Measurements from ENCODE around the gene ZNF407.
"Not testable (repeated sequence)": the region's sequence is repeated elsewhere in the genome, so short reads cannot be mapped to it uniquely, and the experiment has no call there.

The ZNF407 gene

DNA sequence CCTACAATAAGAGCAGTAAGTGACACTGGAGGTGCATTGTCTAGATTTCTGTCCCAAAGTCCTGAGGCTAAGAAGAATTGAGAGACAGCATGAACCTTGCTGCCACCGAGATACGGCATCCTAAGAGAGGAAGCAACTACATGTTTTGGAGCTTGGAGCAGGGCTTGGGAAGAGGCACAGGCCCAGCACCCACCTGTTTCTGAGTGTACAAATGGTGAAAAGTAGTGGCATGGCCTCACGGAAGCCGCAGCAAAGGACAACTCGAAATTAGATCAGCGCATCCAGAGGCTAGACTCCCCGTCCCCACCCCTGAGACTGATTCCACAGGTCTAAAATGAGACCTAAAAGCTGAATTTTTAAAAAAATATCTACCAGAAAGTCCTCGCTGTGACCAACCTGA lies 483.8 kb downstream of the ZNF407 start:
- no peak for DNase-seq

DNA sequence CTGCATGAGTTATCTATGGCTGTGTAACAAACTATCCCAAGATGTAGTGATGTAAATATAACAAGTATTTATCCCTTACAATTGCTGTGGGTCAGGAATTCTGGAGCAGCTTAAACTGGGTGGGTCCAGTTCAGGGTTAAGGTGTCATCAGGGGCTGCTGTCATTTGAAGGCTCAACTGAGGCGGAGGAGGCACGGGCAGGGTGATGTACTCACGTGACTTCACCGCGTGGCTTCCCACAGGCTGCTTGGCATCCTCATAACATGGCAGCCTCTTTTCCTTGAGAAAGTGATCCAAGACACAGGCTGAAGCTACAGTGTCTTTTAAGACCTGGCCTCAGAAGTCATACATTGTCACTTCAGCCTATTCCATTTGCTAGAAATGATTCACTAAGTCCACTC lies 485.5 kb downstream of the ZNF407 start:
- no peak for DNase-seq

DNA sequence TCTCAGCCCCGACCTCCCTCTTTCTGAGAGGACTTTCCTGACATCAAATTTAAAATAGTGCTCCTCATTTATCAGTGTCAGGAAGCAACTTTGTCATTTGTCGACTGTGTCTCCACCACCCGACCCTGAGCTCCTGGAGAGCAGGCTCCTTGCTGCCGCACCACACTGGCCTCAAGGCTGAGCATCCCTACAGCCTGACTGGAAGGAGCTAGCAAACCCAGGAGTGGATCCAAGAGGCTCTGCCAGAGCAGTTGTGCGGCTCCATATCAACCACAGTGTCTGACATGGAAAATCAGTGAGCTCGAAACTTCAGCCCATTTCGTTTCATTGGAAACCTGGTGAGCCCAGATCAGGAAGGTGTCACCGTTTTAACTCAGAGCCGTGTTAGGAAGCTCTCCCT lies 486.1 kb downstream of the ZNF407 start:
- DNase-seq, result no peak

DNA sequence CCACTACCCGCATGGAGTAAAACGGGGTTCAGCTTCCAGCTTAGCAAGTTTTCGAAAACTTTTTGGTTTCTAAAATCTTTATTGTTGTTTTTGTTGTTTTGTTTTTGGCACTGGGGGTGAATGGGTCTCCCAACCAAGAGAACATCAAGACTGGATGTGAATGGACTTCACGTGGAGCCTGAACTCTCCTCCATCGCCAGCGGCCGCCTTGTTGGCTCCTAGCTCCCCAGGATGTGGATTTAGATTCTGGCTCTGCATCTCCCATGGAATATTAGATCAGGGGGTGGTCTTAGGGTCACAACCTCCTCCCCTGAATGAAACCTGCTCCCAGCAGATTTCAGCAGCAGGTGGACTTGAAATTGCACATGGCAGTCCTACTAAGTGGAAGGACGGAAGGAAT lies 488.0 kb downstream of the ZNF407 start:
- not testable (repeated sequence) for DNase-seq

DNA sequence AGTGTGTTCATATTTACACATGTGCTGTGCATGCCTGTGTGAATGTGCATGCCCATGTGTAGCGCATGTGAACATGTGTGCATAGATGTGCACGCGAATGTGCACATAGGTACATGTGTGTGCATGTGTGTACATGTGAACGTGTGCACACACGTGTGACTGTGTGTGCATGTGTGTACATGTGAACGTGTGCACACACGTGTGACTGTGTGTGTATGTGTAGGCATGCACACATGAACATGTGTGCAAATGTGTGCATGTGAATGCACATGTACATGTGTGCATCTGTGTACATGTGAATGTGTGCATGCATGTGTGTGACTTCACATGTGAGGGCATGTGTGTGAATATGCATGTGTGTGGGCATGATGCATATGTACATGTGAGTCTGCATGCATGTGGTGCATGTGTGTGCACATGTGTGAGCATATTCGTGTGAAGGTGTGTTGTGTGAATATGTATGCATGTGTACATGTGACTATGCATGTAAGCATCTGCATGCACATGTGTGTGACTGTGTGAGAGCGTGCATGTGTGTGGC lies 488.9 kb downstream of the ZNF407 start:
- no peak for DNase-seq

DNA sequence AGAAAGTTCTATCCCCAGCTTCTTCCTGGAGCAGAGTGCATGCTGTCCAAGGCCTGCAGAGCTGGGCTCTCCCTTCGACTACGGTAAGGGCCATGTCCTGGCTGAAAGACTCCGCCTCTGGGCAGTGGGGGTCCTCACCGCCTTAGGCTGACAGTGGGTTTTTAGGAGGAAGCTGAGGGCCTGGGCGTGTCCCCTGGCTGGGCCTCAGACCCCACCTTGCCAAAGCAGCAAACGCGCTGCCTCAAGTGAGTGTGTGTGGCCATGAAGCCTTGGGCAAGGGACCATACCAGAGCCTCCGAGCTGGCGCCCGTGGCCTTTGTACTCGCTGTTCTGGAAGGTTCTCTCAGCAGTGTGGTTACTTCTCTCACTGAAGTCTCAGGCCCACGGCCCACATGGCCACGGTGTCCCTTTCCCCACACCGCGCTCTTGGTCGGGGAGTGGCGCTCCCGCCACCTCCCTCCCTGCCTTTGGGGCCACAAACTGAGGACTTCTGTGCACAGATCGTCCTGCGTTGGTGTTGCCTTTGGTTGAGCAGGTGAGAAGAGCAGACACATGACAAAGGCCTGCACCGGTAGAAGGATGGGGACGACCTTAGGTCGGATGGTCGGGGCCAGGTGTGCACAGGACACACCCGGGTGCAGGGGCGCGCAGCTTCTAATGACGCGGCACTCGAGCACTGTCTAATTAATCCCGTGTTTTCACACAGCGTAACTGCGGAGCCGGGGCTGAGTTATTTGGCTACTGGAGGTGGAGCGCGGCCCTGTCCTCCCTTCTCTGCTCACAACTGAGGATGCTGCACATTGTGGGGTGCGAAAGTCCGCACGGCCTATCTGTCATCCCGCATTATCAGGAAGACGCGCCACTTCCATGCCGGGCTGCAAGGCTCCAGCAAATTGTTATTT lies 489.7 kb downstream of the ZNF407 start:
- no peak for DNase-seq

DNA sequence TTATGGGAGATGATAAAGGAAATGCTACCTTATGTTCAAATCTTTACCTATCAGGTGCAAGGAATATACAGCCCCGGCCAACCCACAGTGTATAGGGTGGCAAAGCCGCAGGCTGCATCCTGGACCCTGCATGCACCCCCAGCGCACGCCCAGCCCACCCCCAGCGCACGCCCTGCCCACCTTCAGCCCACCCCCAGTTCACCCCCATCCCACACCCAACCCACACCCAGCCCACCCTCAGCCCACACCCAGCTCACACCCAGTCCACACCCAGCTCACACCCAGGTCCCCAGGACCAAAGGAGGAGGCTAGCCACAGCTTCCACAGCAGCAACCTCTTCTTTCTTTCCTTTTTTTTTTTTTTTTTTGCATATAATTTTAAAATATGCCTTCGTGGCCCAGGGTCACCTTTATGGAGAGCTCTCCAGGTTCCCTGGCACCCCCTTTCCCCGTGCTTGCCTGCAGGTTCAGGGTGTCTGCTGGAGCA lies 490.4 kb downstream of the ZNF407 start:
- DNase-seq, result no peak

DNA sequence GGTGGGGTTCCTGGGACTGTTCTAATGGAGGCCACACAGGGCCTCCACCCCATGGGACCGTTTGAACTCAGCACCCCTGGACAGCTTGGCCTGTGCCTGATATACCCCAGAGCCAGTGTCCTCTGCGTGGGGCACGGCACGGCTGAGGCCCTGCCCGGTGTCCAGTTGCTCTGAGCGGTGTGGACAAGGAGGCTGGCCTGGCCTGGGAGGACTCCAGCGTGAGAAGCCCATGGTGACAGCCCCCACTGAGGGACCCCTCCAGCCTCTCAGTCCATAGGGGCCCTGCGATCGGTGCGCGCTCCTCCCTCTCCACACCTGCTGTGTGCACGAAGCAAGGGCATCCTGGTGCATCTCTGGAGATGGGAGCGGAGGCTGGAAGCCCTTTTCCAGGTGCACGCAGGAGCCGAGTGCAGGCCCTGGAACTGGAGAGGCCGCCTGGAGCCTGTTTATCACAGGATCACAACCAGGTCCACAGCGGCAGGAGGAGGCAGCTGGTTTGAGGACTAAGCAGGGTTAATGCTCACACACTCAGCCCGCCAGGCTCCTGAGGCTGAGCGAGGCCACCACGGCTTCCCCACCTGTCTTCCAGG lies 491.0 kb downstream of the ZNF407 start:
- no peak for DNase-seq

DNA sequence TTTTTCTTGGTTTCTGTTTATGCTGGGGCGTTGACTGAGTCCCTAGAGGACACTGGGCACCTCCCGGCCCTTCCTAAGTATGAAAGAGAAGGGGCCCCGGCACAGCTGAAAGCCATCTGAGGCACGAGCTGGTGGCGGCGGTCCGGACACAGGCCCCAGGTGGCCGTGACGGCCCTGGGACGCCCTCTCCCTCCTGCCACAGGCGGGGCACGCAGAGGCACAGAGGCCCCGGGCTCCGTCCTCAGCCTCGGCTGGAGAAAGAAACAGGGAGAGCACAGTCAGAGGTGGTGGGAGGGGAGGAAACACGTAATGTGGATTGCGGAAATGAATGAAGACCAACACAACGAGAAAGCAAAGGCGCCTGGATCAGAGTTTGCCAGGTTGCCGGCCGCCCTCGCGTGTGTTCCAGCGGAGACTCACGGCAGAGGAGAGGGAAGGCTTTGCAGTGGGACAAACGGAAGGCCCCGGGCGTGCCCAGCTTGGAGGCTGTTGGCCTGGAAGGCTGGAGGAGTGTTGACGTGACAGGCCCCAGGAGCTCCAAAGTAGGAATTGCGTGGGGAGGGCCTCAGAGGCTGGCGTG lies 492.2 kb downstream of the ZNF407 start:
- DNase-seq, result no peak

DNA sequence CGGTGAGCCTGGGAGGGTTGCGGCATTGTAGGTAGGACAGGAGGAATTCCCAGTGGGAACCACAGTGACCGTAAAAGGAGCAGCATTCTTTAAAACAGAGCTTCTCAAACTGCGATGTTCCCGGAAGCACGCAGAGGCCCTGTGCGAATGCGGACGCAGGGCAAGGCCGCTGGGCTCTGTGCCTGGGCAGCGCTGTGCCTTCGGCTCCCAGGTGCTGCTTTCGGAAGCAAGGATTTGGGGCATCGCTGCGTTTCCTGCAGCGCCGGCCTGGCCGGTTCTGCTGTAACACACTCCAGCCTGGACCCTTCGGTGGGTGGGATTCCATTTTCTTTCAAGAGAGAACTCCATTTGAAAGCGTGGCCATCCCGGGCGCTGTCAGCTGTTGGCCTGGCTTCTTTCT lies 492.7 kb downstream of the ZNF407 start:
- DNase-seq, result no peak

DNA sequence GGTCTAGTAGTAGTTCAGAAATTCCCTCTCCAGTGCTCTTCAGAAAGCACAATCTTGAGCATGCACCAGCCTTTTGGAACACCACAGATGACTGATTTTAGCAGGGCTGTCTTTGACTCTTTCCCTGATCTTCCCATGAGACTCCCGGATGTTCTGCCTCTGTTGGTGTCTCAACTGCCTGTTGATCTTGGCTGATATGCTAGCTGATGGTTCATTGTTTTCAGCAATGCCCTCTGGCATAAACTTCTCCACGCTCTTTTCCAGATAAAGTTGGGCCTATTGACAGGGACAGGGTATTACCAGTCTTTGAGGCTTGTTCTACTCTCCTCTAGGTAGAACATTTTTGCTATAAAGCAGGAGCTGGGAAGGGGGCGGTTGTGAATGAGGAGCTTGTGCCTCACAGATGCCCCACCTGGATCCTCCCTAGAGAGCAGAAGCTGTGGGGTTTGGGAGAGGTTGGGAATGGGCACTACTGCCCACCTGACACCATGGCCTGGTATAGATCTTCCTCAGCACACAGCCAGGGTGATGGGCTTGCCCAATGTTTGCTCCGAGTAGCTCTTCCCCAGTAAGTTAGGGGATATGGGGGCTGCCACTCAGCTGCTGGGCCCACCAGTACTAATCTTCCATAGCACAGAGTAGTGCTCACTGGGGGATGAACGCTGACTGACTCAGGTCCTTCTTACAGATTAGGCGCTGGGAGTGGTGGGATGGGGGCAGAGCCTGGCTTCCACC lies 500.0 kb downstream of the ZNF407 start:
- DNase-seq, result no peak

DNA sequence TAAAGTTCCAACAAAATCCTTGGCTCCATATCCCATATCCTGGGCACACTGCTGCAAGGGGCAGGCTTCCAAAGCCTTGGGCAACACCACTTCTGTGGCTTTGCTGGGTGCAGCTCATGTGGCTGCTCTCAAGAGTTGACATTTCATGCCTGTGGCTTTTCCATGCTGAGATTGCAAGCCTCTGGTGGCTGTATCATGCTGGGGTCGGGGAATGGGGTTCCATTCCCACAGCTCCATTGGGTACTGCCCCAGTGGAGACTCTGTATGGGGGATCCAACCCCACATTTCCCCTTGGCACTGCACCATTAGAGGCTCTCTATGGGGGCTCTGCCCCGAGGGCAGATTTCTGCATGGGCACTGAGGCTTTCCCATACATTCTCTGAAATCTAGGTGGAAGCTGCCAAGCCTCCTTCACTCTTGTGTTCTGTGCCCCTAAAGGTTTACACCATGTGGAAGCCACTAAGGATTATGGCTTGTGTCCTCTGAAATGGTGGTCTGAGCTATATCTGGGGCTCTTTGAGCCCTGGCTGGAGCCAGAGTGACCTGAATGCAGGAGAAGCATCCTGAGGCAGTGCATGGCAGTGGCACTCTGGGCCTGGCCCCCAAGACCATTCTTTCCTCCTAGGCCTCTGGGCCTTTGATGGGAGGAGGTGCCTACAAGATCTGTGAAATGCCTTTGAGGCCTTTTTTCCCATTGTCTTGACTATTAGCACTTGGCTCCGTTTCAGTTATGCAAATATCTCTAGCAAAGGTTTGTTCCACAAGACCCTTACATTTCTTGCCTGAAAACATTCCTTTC lies 503.4 kb downstream of the ZNF407 start:
- no peak for DNase-seq

DNA sequence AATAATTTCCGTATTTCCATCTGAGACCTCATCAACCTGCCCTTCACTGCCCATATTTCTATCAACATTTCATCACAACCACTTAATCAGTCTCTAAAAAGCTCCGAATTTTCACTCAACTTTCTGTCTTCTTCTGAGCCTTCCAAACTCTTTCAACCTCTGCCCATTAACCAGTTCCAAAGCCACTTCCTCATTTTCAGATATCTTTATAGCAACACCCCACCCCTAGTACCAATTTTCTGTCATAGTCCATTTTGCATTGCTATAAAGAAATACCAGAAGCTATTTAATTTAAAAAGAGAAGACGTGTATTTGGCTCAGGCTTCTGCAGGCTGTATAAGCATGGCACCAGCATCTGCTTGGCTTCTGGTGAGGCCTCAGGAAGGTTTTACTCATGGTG lies 504.2 kb downstream of the ZNF407 start:
- DNase-seq, result no peak

DNA sequence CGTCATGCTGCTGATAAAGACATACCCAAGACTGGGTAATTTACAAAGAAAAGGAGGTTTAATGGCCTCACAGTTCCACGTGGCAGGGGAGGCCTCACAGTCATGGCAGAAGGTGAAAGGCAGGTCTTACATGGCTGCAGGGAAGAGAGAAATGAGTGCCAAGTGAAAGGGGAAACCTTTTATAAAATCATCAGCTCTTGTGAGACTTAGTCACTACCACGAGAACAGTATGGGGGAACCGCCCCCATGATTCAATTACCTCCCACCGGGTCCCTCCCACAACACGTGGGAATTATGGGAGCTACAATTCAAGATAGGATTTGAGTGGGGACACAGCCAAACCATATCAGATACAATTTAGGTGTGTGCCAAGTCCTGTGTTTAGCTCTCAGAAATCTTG lies 506.4 kb downstream of the ZNF407 start:
- DNase-seq, result not testable (repeated sequence)

DNA sequence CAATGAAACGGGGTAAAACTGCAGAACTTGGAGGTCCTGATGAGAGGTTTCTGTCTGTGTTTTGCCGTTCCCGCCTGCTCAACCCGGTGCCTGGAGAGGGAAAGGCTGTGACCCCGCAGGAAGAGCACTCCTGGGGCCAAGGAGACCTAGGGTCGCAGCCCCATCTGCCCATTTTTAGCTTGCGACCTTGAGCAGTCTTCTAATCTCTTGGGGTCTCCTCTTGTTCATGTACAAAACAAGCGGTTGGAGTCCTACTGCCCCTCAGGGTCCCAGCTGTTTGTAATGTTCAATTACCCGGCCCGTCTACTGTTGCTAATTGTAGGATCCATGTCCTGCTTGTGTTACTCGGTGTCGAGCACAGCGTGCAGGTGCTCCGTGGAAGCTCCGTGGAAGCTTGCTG lies 506.8 kb downstream of the ZNF407 start:
- no peak for DNase-seq

DNA sequence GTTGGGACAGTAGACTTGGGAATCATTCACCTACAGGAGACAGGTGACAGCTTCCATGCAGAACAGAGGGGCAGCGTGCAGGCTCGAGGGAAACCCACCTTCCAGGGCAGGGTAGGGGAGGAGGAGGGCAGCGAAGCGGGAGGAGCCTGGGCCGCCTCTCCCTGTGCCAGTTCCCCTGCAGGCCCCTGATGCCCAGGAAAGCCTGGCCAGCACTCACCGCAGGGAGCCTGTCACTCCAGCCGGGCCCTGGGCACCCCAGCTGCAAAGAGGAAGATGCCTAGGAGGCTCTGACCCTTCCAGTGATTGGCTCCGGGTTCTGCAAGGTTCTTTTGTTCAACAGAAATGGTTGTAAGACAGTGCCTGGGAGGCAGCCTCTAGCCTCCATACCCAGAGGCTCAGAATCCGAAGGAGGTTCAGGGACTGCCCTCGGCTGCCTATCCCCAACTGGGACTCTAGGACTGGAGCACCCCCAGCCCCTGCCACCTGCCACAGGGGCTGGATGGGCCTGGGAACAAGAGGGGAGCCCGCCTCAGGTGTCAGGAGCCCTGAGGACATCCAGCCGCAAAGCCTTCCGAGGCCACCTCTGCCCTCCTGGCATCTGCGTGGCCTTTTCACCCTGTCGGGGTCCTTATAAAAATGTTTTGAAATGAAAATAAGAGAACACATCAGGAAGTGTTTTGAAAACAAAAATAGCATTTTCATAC lies 508.0 kb downstream of the ZNF407 start:
- DNase-seq, result no peak

DNA sequence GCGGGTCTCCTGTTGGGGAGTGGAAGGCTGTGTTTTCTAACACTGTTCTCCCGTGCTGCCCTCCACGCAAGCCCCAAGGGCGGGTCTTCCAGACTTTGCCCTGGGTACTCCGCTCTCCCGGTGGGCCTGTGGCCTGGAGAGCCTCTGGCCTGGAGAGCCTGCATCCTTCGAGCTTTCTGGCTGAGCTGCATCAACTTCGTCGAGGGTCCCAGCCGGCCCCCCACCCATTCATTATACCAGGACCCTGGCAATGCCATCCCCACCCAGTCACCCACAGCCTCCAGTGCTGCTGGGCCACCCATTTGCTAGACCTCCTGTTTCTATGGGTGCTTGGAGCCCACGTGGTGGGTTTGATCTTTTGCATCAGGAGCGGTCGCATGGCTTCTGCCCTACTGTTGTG lies 509.1 kb downstream of the ZNF407 start:
- DNase-seq, result no peak

DNA sequence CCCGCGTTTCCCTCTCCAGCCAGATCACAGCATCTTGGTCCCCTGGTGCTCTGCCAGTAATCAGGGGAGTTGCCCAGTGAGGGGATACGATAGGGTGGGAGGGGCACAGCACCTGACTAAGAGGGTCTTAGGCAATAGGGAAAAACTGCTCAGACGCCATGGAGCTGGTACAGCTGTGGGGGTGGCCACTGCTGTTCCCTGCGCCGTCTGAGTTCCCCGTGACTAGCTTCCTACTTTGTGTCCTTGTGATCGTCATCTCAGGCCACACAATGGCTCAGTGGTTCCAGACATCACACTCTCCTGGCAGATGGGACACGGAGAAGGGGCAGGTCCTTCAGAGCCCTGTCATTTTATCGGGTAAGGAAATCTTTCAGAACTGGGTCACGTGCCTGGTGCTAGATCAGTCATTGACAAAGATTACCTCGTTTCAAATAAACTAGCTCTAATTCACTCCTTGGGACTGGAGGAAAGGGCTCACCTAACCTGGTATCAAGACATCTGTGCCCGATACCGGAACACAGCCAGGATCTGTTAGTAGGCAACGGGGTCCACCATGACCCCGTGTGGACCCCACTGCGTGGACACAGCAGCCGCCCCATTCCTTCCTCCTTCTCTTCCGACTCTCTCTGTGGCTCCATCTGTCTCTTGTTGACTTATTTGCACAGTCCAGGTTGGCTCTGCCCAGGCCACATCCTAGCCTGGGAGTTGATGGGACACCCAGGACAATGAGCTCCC lies 509.7 kb downstream of the ZNF407 start:
- DNase-seq, result no peak

DNA sequence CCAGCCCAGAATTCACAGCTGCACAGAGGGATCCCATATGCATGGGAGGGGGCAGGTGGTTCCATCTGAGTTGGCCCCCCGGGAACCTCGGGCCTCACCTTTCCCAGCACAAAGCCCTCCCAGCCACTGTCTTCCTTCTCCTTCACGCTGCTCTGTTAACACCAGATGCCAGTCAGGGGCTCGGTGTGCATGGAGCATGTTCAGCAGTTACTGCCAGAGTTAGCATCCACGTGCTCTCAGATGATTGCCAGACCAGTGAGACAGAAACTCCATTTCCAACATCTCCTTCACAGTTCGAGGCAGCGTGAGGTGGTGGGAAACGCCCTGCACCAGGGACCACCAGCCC lies 510.2 kb downstream of the ZNF407 start:
- no peak for DNase-seq

DNA sequence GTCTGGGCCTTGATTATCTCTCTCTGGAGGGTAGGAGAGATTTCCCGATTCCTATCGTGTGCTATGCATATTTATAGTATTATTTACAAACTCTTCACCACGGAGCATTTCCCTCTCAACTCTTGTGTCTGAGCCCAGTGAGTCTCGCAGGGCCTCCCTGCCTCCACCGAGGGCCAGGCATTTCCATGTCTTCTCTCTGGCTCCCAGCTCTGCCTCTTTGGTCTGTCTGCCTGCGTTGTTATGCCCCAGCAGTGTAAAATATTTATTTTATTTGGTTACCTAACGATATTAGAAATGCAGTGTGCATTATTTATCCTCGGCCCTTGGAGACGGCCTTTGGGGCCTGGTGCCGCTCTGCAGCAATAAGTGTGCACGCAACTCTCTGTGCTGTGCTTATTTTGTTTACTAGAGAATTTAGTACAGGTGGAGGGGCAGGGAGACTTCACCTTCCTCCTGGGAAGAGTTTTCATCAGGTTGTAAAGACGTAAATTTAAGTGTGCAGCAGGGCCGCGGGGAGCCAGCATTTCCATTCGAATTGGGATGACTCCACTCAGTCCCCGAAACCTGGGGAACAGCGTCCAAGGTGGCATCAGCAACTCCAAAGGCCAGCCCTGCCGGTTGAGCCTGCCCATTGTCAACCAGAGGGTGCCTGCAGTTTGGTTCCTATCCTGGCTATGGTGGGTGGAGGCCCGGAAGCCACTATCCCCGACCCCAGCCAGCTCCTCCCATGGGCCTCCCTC lies 511.1 kb downstream of the ZNF407 start:
- no peak for DNase-seq

Measured in CD4-positive, alpha-beta T cell treated with Interleukin-6 for 4 hours (primary cell).